ENCODE measurements around the gene MGAT4B. TPM values are rescaled to one million over a fixed set of nuclear protein-coding genes. Genes with fewer than 3 reads are reported as not detected.

Gene MGAT4B
- total and polyA plus RNA-seq, 4 donors = 42.0 to 156 (median 83.7) TPM

DNA sequence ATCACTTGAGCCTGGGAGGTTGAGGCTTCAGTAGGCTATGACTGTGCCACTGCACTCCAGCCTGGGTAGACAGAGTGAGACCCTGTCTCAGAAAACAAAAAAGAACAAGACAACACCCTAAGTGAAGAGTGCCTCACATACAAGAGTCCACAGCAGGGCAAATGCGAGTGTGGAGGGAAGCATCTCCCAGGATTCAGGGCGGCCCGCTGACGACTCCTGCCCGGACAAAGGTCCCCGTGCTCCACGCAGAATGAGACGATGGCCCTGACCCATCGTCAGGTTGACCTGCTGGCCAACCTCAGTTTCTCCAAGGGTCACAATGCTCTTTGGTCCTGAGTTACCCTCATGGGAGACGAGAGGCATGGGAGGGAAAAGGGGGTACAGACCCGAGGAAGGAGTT lies 33.7 kb upstream of the MGAT4B start:
- H3K4me1 ChIP-seq (ENCODE audit: control insufficient read depth in 4 of 4, insufficient read depth in 4 of 4, low read length in 3 of 4) = peaks cover 5 to 32% (median 23%) of the 10 kb centered on the region in 4 donors
- TF ChIP-seq HNF4A (conservative IDR thresholded peaks at IDR 0.05) = no peak
- TF ChIP-seq CTCF (IDR thresholded peaks at IDR 0.05; ENCODE audit: low read depth, low read length, missing input control) = no peak
- TF ChIP-seq, protein P1, sequence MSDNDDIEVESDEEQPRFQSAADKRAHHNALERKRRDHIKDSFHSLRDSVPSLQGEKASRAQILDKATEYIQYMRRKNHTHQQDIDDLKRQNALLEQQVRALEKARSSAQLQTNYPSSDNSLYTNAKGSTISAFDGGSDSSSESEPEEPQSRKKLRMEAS (IDR thresholded peaks at IDR 0.05) = no peak
- TF ChIP-seq, protein P2, sequence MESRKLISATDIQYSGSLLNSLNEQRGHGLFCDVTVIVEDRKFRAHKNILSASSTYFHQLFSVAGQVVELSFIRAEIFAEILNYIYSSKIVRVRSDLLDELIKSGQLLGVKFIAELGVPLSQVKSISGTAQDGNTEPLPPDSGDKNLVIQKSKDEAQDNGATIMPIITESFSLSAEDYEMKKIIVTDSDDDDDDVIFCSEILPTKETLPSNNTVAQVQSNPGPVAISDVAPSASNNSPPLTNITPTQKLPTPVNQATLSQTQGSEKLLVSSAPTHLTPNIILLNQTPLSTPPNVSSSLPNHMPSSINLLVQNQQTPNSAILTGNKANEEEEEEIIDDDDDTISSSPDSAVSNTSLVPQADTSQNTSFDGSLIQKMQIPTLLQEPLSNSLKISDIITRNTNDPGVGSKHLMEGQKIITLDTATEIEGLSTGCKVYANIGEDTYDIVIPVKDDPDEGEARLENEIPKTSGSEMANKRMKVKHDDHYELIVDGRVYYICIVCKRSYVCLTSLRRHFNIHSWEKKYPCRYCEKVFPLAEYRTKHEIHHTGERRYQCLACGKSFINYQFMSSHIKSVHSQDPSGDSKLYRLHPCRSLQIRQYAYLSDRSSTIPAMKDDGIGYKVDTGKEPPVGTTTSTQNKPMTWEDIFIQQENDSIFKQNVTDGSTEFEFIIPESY (IDR thresholded peaks at IDR 0.05) = no peak
- TF ChIP-seq FOXA1 (IDR thresholded peaks at IDR 0.05) = no peak
- no peak for TF ChIP-seq EGR1 (IDR thresholded peaks at IDR 0.05; ENCODE audit: low read depth in 2 of 2)
- TF ChIP-seq YY1 (IDR thresholded peaks at IDR 0.05) = no peak
- TF ChIP-seq RXRA (IDR thresholded peaks at IDR 0.05) = no peak
- TF ChIP-seq HNF4G (IDR thresholded peaks at IDR 0.05) = no peak
- TF ChIP-seq FOXA2 (IDR thresholded peaks at IDR 0.05) = no peak
- H3K9ac ChIP-seq (ENCODE audit: low read depth in 1 of 2, low read length in 2 of 2) = no peak overlapping the region
- 70% methylated on average over 11 of the region's 11 CpGs for WGBS
- H3K27ac ChIP-seq (ENCODE audit: low read depth in 1 of 2, low read length in 2 of 2) = no peak overlapping the region
- H3K9me3 ChIP-seq (ENCODE audit: control insufficient read depth in 4 of 4, low read length in 3 of 4) = no peaks in the 10 kb centered on the region
- no peak overlapping the region for H3K4me3 ChIP-seq (ENCODE audit: low read depth in 1 of 3, low read length in 3 of 3)
- H3K27me3 ChIP-seq (ENCODE audit: control insufficient read depth in 4 of 4, insufficient read depth in 4 of 4, low read length in 3 of 4) = no peaks in the 10 kb centered on the region
- peaks cover 8 to 32% (median 27%) of the 10 kb centered on the region in 4 donors for H3K36me3 ChIP-seq (ENCODE audit: control insufficient read depth in 4 of 4, insufficient read depth in 3 of 4, low read depth in 1 of 4, low read length in 3 of 4)
- no peak for DNase-seq (ENCODE audit: low spot score)

GRCh38 chr5:179839328-179840256 lies 32.9 kb upstream of the MGAT4B start:
- peaks cover 5 to 32% (median 23%) of the 10 kb centered on the region in 4 donors for H3K4me1 ChIP-seq (ENCODE audit: control insufficient read depth in 4 of 4, insufficient read depth in 4 of 4, low read length in 3 of 4)
- no peaks in the 10 kb centered on the region for H3K27me3 ChIP-seq (ENCODE audit: control insufficient read depth in 4 of 4, insufficient read depth in 4 of 4, low read length in 3 of 4)
- no peak overlapping the region for H3K9ac ChIP-seq (ENCODE audit: low read depth in 1 of 2, low read length in 2 of 2)
- peak overlapping the region in 1 of 2 donors; percentile 26 for H3K27ac ChIP-seq (ENCODE audit: low read depth in 1 of 2, low read length in 2 of 2)
- DNase-seq (ENCODE audit: low spot score) = no peak
- no peak for TF ChIP-seq FOXA2 (IDR thresholded peaks at IDR 0.05)
- TF ChIP-seq JUND (IDR thresholded peaks at IDR 0.05) = peak in 1 of 2 donors; percentile 40
- peak; percentile 55 for TF ChIP-seq SP1 (IDR thresholded peaks at IDR 0.05)
- TF ChIP-seq, protein P2 (IDR thresholded peaks at IDR 0.05) = no peak
- TF ChIP-seq RXRA (IDR thresholded peaks at IDR 0.05) = peak; percentile 63 to 79
- peak; percentile 11 for TF ChIP-seq FOXA1 (IDR thresholded peaks at IDR 0.05)
- peak; percentile 60 to 67 for TF ChIP-seq HNF4A (conservative IDR thresholded peaks at IDR 0.05)
- TF ChIP-seq RAD21 (IDR thresholded peaks at IDR 0.05) = peak in 1 of 2 donors; percentile 34
- TF ChIP-seq, protein P1 (IDR thresholded peaks at IDR 0.05) = peak; percentile 55
- TF ChIP-seq, protein P3, sequence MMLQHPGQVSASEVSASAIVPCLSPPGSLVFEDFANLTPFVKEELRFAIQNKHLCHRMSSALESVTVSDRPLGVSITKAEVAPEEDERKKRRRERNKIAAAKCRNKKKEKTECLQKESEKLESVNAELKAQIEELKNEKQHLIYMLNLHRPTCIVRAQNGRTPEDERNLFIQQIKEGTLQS (IDR thresholded peaks at IDR 0.05) = peak; percentile 35
- WGBS = 52% methylated on average over 16 of the region's 16 CpGs
- H3K36me3 ChIP-seq (ENCODE audit: control insufficient read depth in 4 of 4, insufficient read depth in 3 of 4, low read depth in 1 of 4, low read length in 3 of 4) = peaks cover 8 to 32% (median 27%) of the 10 kb centered on the region in 4 donors
- no peak overlapping the region for H3K4me3 ChIP-seq (ENCODE audit: low read depth in 1 of 3, low read length in 3 of 3)
- no peaks in the 10 kb centered on the region for H3K9me3 ChIP-seq (ENCODE audit: control insufficient read depth in 4 of 4, low read length in 3 of 4)
